ENCODE results near the gene AGXT.

DNA sequence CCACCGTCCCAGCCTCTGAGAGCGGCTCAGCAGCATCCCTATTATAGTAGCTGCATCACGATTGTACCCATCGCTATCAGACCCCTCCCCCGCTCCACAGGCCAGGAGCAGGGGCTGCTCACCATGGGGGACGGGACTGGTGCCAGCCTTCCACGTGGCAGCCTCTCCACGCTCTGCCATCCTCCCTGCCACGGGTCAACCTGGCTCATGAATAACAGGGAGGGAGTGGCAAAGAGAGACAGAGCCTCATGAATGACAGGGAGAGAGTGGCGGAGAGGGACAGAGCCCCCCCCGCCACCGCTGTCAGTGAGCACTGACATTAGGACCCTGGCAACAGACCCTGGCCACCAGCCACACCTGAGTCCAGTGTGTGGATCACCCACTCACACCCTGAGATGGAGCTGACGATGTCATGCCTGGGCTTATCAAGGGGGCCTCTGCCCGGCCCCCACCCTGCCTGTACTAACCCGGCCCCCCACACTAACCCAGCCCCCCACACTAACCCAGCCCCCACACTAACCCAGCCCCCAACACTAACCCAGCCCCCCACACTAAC is 54.4 kb downstream of the AGXT start:
- TF ChIP-seq CSDC2 (CRISPR knock-in tag; IDR thresholded peaks at IDR 0.05) = no peak
- TF ChIP-seq, protein P1, sequence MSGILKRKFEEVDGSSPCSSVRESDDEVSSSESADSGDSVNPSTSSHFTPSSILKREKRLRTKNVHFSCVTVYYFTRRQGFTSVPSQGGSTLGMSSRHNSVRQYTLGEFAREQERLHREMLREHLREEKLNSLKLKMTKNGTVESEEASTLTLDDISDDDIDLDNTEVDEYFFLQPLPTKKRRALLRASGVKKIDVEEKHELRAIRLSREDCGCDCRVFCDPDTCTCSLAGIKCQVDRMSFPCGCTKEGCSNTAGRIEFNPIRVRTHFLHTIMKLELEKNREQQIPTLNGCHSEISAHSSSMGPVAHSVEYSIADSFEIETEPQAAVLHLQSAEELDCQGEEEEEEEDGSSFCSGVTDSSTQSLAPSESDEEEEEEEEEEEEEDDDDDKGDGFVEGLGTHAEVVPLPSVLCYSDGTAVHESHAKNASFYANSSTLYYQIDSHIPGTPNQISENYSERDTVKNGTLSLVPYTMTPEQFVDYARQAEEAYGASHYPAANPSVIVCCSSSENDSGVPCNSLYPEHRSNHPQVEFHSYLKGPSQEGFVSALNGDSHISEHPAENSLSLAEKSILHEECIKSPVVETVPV (CRISPR knock-in tag; IDR thresholded peaks at IDR 0.05) = no peak
- no peak for TF ChIP-seq ZC3H10 (CRISPR knock-in tag; IDR thresholded peaks at IDR 0.05)
- TF ChIP-seq TOX (CRISPR knock-in tag; IDR thresholded peaks at IDR 0.05; ENCODE audit: borderline replicate concordance) = no peak
- TF ChIP-seq ZNF8 (CRISPR knock-in tag; IDR thresholded peaks at IDR 0.05) = no peak
- no peak for TF ChIP-seq RARB (CRISPR knock-in tag; IDR thresholded peaks at IDR 0.05)
